A673 (cell line): ENCODE results near the gene IQGAP3. TPM values are rescaled to one million over a fixed set of nuclear protein-coding genes. Genes with fewer than 3 reads are reported as not detected.

Experiments used
- BruUV-seq: library from RNA; stranded (reverse); fragments of 400-500 nt; replicated peaks from 2 replicates; lab custom pipeline; 2021; lab: Mats Ljungman, UMichigan
- CTCF ChIA-PET: fragments of 300-600 bp; sonication (Branson Sonifier 250); formaldehyde crosslinking; loops from one replicate; lab custom pipeline; 2022; ENCODE audit warnings: antibody characterized with exemption; lab: Charles Lee
- POLR2A ChIA-PET: fragments of 300-600 bp; sonication (Branson Sonifier 250); formaldehyde crosslinking; loops from one replicate; lab custom pipeline; 2022; ENCODE audit warnings: antibody characterized with exemption; ENCODE audit not compliant: low non-redundant PET; lab: Charles Lee
- DNase-seq: peaks from one replicate; pipeline ENCODE4 v3.0.0-alpha.2; 2015; ENCODE audit warnings: low spot score
- H3K27ac ChIP-seq: fragments of 200-600 bp; sonication (generic); 2 replicates; pipeline ENCODE4 v1.5.1; 2016; ENCODE audit warnings: mixed run types, low read depth, mild to moderate bottlenecking, mixed read lengths, antibody characterized with exemption, low read length; ENCODE audit not compliant: poor library complexity, severe bottlenecking
- H3K27me3 ChIP-seq: fragments of 200-600 bp; sonication (generic); replicated peaks from 2 replicates; pipeline ENCODE4 v1.6.1; 2017; ENCODE audit warnings: mixed run types, low read depth, mild to moderate bottlenecking, mixed read lengths, antibody characterized with exemption, low read length; ENCODE audit not compliant: insufficient read depth, poor library complexity
- H3K36me3 ChIP-seq: fragments of 200-600 bp; sonication (generic); 2 replicates; pipeline ENCODE4 v1.6.1; 2016; ENCODE audit warnings: mixed run types, mild to moderate bottlenecking, mixed read lengths, antibody characterized with exemption, low read length; ENCODE audit not compliant: insufficient read depth, poor library complexity, severe bottlenecking
- H3K4me1 ChIP-seq: fragments of 200-600 bp; sonication (generic); 2 replicates; pipeline ENCODE4 v1.6.1; 2017; ENCODE audit warnings: mixed run types, mild to moderate bottlenecking, mixed read lengths, antibody characterized with exemption, low read length; ENCODE audit not compliant: insufficient read depth, poor library complexity, severe bottlenecking
- H3K4me3 ChIP-seq: fragments of 200-600 bp; sonication (generic); 2 replicates; pipeline ENCODE4 v1.5.1; 2016; ENCODE audit warnings: low read depth, mixed run types, mild to moderate bottlenecking, mixed read lengths, low read length; ENCODE audit not compliant: poor library complexity, severe bottlenecking
- H3K9me3 ChIP-seq: fragments of 200-600 bp; sonication (generic); 2 replicates; pipeline ENCODE4 v1.6.1; 2016; ENCODE audit warnings: mixed run types, low read depth, mild to moderate bottlenecking, mixed read lengths, antibody characterized with exemption, low read length; ENCODE audit not compliant: poor library complexity, severe bottlenecking
- EZH2 ChIP-seq: fragments of 200-600 bp; sonication (generic); IDR thresholded peaks from 2 replicates; pipeline ENCODE4 v1.6.1; 2017; ENCODE audit warnings: borderline replicate concordance, low read depth, mild to moderate bottlenecking, mixed read lengths, antibody characterized with exemption, low read length; ENCODE audit not compliant: poor library complexity, severe bottlenecking
- intact Hi-C: fragments of 100-400 bp; cut with micrococcal nuclease; formaldehyde crosslinking; loops from one replicate; pipeline ENCODE4 v1.10.0; 2022; ENCODE audit not compliant: unreplicated experiment
- total RNA-seq: library from RNA; stranded (reverse); gene quantifications from 2 replicates; pipeline ENCODE4 v1.2.3, GENCODE V29; 2021
- TF ChIP-seq, protein P1 (sequence below): fragments of 300-800, 200-600 bp; sonication (generic); conservative IDR thresholded peaks from 2 replicates; pipeline ENCODE4 v1.5.1; 2017; ENCODE audit warnings: low read depth, mild to moderate bottlenecking, antibody characterized with exemption, low read length, moderate library complexity, mixed read lengths

Gene IQGAP3
- total RNA-seq, 1 experiment from 2014 or later: 37.5 TPM

DNA sequence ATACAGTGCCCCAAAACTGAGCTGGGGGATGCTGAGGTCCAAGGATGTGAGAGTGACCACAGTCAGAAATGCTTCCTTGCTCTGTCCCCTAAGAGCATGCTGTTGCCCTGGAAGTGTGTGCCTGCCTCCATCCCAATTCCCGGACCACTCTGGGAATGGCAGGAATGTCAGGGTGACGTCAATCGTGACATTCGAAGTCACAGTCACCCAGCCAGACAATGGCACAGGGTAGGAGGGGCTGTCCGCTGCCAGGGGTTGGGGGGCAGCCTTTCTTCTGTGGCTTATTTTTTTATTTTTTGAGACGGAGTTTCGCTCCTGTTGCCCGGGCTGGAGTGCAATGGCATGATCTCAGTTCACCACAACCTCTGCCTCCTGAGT, 94.1 kb downstream of the IQGAP3 start:
- H3K36me3 ChIP-seq: peaks cover 37% of the 10 kb centered on the region
- H3K27ac ChIP-seq: no peak overlapping the region
- H3K9me3 ChIP-seq: no peaks in the 10 kb centered on the region
- H3K27me3 ChIP-seq: no peaks in the 10 kb centered on the region
- ChIA-PET CTCF (no interaction called here), POLR2A (no interaction called here)
- no peaks in the 10 kb centered on the region for H3K4me1 ChIP-seq
- DNase-seq: no peak
- intact Hi-C loops: no loop called here
- TF ChIP-seq, protein P1, sequence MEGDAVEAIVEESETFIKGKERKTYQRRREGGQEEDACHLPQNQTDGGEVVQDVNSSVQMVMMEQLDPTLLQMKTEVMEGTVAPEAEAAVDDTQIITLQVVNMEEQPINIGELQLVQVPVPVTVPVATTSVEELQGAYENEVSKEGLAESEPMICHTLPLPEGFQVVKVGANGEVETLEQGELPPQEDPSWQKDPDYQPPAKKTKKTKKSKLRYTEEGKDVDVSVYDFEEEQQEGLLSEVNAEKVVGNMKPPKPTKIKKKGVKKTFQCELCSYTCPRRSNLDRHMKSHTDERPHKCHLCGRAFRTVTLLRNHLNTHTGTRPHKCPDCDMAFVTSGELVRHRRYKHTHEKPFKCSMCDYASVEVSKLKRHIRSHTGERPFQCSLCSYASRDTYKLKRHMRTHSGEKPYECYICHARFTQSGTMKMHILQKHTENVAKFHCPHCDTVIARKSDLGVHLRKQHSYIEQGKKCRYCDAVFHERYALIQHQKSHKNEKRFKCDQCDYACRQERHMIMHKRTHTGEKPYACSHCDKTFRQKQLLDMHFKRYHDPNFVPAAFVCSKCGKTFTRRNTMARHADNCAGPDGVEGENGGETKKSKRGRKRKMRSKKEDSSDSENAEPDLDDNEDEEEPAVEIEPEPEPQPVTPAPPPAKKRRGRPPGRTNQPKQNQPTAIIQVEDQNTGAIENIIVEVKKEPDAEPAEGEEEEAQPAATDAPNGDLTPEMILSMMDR: no peak
- TF ChIP-seq EZH2: no peak
- H3K4me3 ChIP-seq: no peak overlapping the region
- no TSS peak for BruUV-seq

DNA sequence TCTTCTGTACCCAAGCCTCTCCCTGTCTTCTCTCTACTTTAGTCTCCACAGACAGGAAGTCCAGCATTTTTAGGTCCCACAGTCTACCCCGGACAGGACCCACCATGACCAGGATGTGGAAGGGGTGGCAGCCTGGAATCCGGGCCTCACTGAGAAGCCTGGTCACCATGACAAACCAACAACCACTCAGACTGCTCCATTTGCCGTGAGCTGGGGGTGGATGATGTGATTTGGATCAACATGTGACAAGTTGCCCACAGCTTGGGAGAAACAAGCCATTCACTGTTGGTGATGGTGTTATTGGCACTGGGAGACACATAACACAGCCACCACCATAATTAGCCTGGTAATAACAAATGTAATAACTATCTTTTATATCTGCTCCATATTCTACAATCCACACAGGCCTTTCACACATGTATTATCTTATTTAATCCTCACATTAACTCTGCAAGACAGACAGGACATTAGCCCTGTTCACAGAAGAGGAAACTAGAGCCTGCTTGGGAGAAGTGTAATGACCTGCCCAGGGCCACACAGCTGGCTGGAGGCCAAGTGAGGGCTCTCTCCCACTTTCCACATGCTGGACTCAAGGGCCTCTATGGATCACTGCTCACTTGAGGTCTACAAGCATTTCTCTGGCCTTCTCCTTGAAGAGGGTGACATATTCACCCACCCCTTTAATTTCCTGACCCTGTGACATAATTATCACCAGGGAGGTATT, 94.7 kb downstream of the IQGAP3 start:
- intact Hi-C loops: no loop called here
- no TSS peak for BruUV-seq
- ChIA-PET POLR2A (no interaction called here), CTCF (no interaction called here)
- Histone ChIP-seq H3K4me3 (no peak overlapping the region), H3K9me3 (no peaks in the 10 kb centered on the region), H3K36me3 (peaks cover 38% of the 10 kb centered on the region), H3K27me3 (no peaks in the 10 kb centered on the region), H3K27ac (no peak overlapping the region), H3K4me1 (no peaks in the 10 kb centered on the region)
- no peak for DNase-seq
- TF ChIP-seq EZH2: no peak
- TF ChIP-seq, protein P1: no peak

GRCh38 chr1:156476501-156477298, 95.7 kb downstream of the IQGAP3 start:
- TF ChIP-seq, protein P1: no peak
- no peak for TF ChIP-seq EZH2
- POLR2A ChIA-PET: no interaction called here
- Histone ChIP-seq H3K36me3 (peaks cover 34% of the 10 kb centered on the region), H3K4me3 (no peak overlapping the region), H3K4me1 (no peaks in the 10 kb centered on the region), H3K27me3 (no peaks in the 10 kb centered on the region), H3K27ac (no peak overlapping the region), H3K9me3 (no peaks in the 10 kb centered on the region)
- no TSS peak for BruUV-seq
- intact Hi-C loops: no loop called here
- peak; percentile 21 for DNase-seq
- CTCF ChIA-PET: interaction anchor here (0.6 kb wide), 1 partner anchor 17 kb away, joined by 5 read pairs; no protein-coding TSS in a partner anchor
